Caco-2 (cell line): Measurements from ENCODE around the gene WIF1. TPM values are rescaled to one million over a fixed set of nuclear protein-coding genes. Genes with fewer than 3 reads are reported as not detected.

ENCODE experiments used
- BruUV-seq: library from RNA; stranded (reverse); fragments of 400-500 nt; replicated peaks from 2 replicates; lab custom pipeline; 2021; lab: Mats Ljungman, UMichigan
- CTCF ChIA-PET: fragments of 300-600 bp; sonication (Branson Sonifier 250); formaldehyde crosslinking; loops from one replicate; lab custom pipeline; 2022; ENCODE audit warnings: antibody characterized with exemption; lab: Charles Lee
- POLR2A ChIA-PET: fragments of 300-600 bp; sonication (Branson Sonifier 250); formaldehyde crosslinking; loops from one replicate; lab custom pipeline; 2022; ENCODE audit warnings: antibody characterized with exemption; lab: Charles Lee
- DNase-seq, 2 experiments: peaks; one replicate each; pipeline versions ENCODE4 v3.0.0 to v3.0.0-alpha.2; 2020 to 2022
- H3K27me3 ChIP-seq: replicated peaks from 2 replicates; pipeline ENCODE4 v1.6.0; 2011; ENCODE audit warnings: low read length; ENCODE audit not compliant: control insufficient read depth, insufficient read depth
- H3K36me3 ChIP-seq: 2 replicates; pipeline ENCODE4 v1.5.1; 2011; ENCODE audit warnings: low read length; ENCODE audit not compliant: control insufficient read depth, insufficient read depth
- H3K4me1 ChIP-seq: fragments of 250-450 bp; sonication (Bioruptor Pico); 2 replicates; pipeline ENCODE4 v1.5.1; 2020; ENCODE audit warnings: mild to moderate bottlenecking
- H3K4me3 ChIP-seq: 2 replicates; pipeline ENCODE4 v1.5.1; 2011; ENCODE audit warnings: low read depth, mild to moderate bottlenecking, control low read depth, low read length
- H3K9me3 ChIP-seq: fragments of 250-450 bp; sonication (Bioruptor Pico); 2 replicates; pipeline ENCODE4 v1.5.1; 2020; ENCODE audit warnings: mild to moderate bottlenecking, moderate library complexity
- H3K27ac Mint-ChIP-seq: one replicate; pipeline ENCODE4 v1.8.0; 2022; ENCODE audit warnings: mixed read lengths; ENCODE audit not compliant: unreplicated experiment
- H3K27me3 Mint-ChIP-seq: one replicate; pipeline ENCODE4 v1.8.0; 2022; ENCODE audit warnings: mixed read lengths; ENCODE audit not compliant: insufficient read depth, unreplicated experiment
- H3K36me3 Mint-ChIP-seq: one replicate; pipeline ENCODE4 v1.8.0; 2022; ENCODE audit warnings: mild to moderate bottlenecking, mixed read lengths; ENCODE audit not compliant: insufficient read depth, unreplicated experiment
- H3K4me1 Mint-ChIP-seq: one replicate; pipeline ENCODE4 v1.8.0; 2022; ENCODE audit warnings: low read depth, mixed read lengths; ENCODE audit not compliant: unreplicated experiment
- H3K4me3 Mint-ChIP-seq: one replicate; pipeline ENCODE4 v1.8.0; 2022; ENCODE audit warnings: mild to moderate bottlenecking, moderate library complexity, mixed read lengths; ENCODE audit not compliant: unreplicated experiment
- H3K9me3 Mint-ChIP-seq: one replicate; pipeline ENCODE4 v1.8.0; 2022; ENCODE audit warnings: mixed read lengths; ENCODE audit not compliant: unreplicated experiment
- intact Hi-C: fragments of 100-400 bp; cut with micrococcal nuclease; formaldehyde crosslinking; loops from one replicate; pipeline ENCODE4 v1.10.0; 2022; ENCODE audit not compliant: unreplicated experiment
- total RNA-seq: library from RNA; stranded (reverse); gene quantifications from 2 replicates; pipeline ENCODE4 v1.2.3, GENCODE V29; 2022
- TF ChIP-seq, protein P1 (sequence below), 2 experiments: fragments of 200-600 bp in 1 of 2; IDR thresholded peaks; 1 replicate in 1 of 2; 2 replicates in 1 of 2; pipeline versions ENCODE4 v1.5.1 to v1.8.0; 2011 to 2022; ENCODE audit warnings: antibody characterized with exemption in 1 of 2, control low read depth in 1 of 2, inconsistent platforms in 1 of 2, low read depth in 1 of 2, low read length in 1 of 2, mild to moderate bottlenecking in 1 of 2, moderate library complexity in 1 of 2; ENCODE audit not compliant: insufficient read depth in 1 of 2, severe bottlenecking in 1 of 2, unreplicated experiment in 1 of 2

WIF1 gene
- total RNA-seq, 1 experiment from 2014 or later: not detected

- H3K9me3 Mint-ChIP-seq: no peaks in the 10 kb centered on the region
- H3K27ac Mint-ChIP-seq: no peak overlapping the region
- no peaks in the 10 kb centered on the region for H3K4me1 Mint-ChIP-seq
- no peaks in the 10 kb centered on the region for H3K36me3 Mint-ChIP-seq
- ChIA-PET POLR2A (no interaction called here), CTCF (no interaction called here)
- Histone ChIP-seq H3K27me3 (no peaks in the 10 kb centered on the region; the same call in 1 of the 2 replicates), H3K4me1 (peaks cover 10% of the 10 kb centered on the region; the same call in 1 of the 2 replicates), H3K4me3 (no peak overlapping the region), H3K36me3 (no peaks in the 10 kb centered on the region), H3K9me3 (no peaks in the 10 kb centered on the region)
- TF ChIP-seq, protein P1, sequence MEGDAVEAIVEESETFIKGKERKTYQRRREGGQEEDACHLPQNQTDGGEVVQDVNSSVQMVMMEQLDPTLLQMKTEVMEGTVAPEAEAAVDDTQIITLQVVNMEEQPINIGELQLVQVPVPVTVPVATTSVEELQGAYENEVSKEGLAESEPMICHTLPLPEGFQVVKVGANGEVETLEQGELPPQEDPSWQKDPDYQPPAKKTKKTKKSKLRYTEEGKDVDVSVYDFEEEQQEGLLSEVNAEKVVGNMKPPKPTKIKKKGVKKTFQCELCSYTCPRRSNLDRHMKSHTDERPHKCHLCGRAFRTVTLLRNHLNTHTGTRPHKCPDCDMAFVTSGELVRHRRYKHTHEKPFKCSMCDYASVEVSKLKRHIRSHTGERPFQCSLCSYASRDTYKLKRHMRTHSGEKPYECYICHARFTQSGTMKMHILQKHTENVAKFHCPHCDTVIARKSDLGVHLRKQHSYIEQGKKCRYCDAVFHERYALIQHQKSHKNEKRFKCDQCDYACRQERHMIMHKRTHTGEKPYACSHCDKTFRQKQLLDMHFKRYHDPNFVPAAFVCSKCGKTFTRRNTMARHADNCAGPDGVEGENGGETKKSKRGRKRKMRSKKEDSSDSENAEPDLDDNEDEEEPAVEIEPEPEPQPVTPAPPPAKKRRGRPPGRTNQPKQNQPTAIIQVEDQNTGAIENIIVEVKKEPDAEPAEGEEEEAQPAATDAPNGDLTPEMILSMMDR (IDR thresholded peaks at IDR 0.05; ENCODE audit: insufficient read depth in 1 of 2, low read depth in 1 of 2, low read length in 1 of 2, severe bottlenecking in 1 of 2, unreplicated experiment in 1 of 2): no peak
- BruUV-seq: no TSS peak
- intact Hi-C loops: no loop called here
- no peak for DNase-seq
- no peaks in the 10 kb centered on the region for H3K27me3 Mint-ChIP-seq
- H3K4me3 Mint-ChIP-seq: no peak overlapping the region
These were observed 53.7 kb downstream of the WIF1 start for GRCh38 chr12:65067383-65067782.

DNA sequence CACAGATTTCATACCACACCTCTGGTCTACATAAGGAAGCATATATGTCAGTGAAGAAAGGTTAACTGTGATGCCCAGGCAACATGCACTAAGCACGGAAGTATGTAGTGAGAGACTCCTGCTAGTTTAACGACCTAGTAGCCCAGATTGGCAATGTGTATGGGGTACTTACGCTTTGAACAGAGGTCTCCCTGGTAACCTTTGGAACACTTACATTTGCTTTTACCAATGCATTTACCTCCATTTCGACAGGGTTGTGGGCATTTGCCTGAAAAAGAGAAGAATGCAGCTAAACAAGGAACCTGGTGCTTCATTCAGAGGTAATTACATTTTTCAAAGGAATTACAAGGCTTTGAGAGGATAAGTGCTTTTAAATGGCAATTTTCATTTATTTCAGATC is 65.2 kb downstream of the WIF1 start:
- DNase-seq: no peak
- no peaks in the 10 kb centered on the region for H3K36me3 Mint-ChIP-seq
- Histone ChIP-seq H3K36me3 (no peaks in the 10 kb centered on the region), H3K9me3 (no peaks in the 10 kb centered on the region), H3K4me3 (no peak overlapping the region), H3K27me3 (no peaks in the 10 kb centered on the region), H3K4me1 (no peaks in the 10 kb centered on the region)
- no peak overlapping the region for H3K27ac Mint-ChIP-seq
- H3K9me3 Mint-ChIP-seq: no peaks in the 10 kb centered on the region
- no peaks in the 10 kb centered on the region for H3K4me1 Mint-ChIP-seq
- intact Hi-C loops: no loop called here
- BruUV-seq: no TSS peak
- CTCF ChIA-PET: no interaction called here
- POLR2A ChIA-PET: no interaction called here
- TF ChIP-seq, protein P1 (IDR thresholded peaks at IDR 0.05; ENCODE audit: insufficient read depth in 1 of 2, low read depth in 1 of 2, low read length in 1 of 2, severe bottlenecking in 1 of 2, unreplicated experiment in 1 of 2): no peak
- no peak overlapping the region for H3K4me3 Mint-ChIP-seq
- no peaks in the 10 kb centered on the region for H3K27me3 Mint-ChIP-seq

DNA sequence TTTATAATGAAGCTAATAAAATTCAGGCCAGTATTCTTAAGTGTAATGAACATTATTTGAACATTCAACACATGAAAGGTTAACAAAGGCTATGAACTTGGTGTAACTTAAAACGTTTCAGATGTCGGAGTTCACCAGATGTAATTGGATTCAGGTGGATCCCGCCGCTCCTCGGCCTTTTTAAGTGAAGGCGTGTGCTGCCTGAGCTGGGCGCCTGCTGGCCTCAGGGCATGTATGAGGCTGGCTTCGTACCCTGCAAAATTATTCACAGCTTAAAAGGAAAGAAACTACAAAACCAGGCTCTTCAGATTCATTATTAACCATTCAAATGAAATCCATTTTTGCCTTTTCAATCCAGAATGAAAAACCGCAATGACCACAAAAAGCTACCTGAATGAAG is 69.9 kb downstream of the WIF1 start:
- TF ChIP-seq, protein P1 (IDR thresholded peaks at IDR 0.05; ENCODE audit: insufficient read depth in 1 of 2, low read depth in 1 of 2, low read length in 1 of 2, severe bottlenecking in 1 of 2, unreplicated experiment in 1 of 2): no peak
- H3K9me3 Mint-ChIP-seq: no peaks in the 10 kb centered on the region
- H3K27ac Mint-ChIP-seq: no peak overlapping the region
- H3K36me3 Mint-ChIP-seq: no peaks in the 10 kb centered on the region
- no peak overlapping the region for H3K4me3 ChIP-seq
- POLR2A ChIA-PET: no interaction called here
- no peak overlapping the region for H3K4me3 Mint-ChIP-seq
- H3K27me3 Mint-ChIP-seq: no peaks in the 10 kb centered on the region
- no peaks in the 10 kb centered on the region for H3K27me3 ChIP-seq
- BruUV-seq: no TSS peak
- H3K36me3 ChIP-seq: no peaks in the 10 kb centered on the region
- CTCF ChIA-PET: interaction anchor here (0.6 kb wide), 1 partner anchor 145 kb away, joined by 3 read pairs; no protein-coding TSS in a partner anchor
- H3K4me1 Mint-ChIP-seq: no peaks in the 10 kb centered on the region
- no peaks in the 10 kb centered on the region for H3K4me1 ChIP-seq
- intact Hi-C loops: no loop called here
- no peak for DNase-seq
- no peaks in the 10 kb centered on the region for H3K9me3 ChIP-seq
